Neural cell (in vitro differentiated cells): ENCODE data around the gene CREB3L1. TPM values are rescaled to one million over a fixed set of nuclear protein-coding genes. Genes with fewer than 3 reads are reported as not detected.

Experiments used
- H2AFZ ChIP-seq: fragments of 200-600, 300-800 bp; sonication (generic), shearing (Covaris generic); 2 replicates; pipeline ENCODE4 v1.6.0; 2014; ENCODE audit warnings: low read depth, mild to moderate bottlenecking, antibody characterized with exemption, low read length, moderate library complexity
- H3F3A ChIP-seq: fragments of 200-600 bp; shearing (Covaris generic); 2 replicates; pipeline ENCODE4 v1.6.1; 2016; ENCODE audit warnings: mild to moderate bottlenecking, moderate library complexity, mixed read lengths, antibody characterized with exemption, low read length; ENCODE audit not compliant: insufficient read depth, poor library complexity, severe bottlenecking
- H3K27ac ChIP-seq: fragments of 200-600, 300-800 bp; sonication (generic), shearing (Covaris generic); 2 replicates; pipeline ENCODE4 v1.5.1; 2014; ENCODE audit warnings: mild to moderate bottlenecking, low read length, moderate library complexity
- H3K27me3 ChIP-seq: fragments of 300-800, 200-600 bp; sonication (generic), shearing (Covaris generic); 2 replicates; pipeline ENCODE4 v1.6.0; 2014; ENCODE audit warnings: mild to moderate bottlenecking, low read depth, low read length, moderate library complexity; ENCODE audit not compliant: insufficient read depth
- H3K36me3 ChIP-seq: fragments of 300-800, 200-600 bp; sonication (generic), shearing (Covaris generic); 2 replicates; pipeline ENCODE4 v1.5.1; 2014; ENCODE audit warnings: mild to moderate bottlenecking, antibody characterized with exemption, low read length, moderate library complexity; ENCODE audit not compliant: insufficient read depth
- H3K4me2 ChIP-seq: fragments of 300-800, 200-600 bp; sonication (generic), shearing (Covaris generic); 2 replicates; pipeline ENCODE4 v1.6.0; 2014; ENCODE audit warnings: mild to moderate bottlenecking, low read length
- H3K4me3 ChIP-seq: fragments of 300-800, 200-600 bp; sonication (generic), shearing (Covaris generic); 2 replicates; pipeline ENCODE4 v1.5.1; 2014; ENCODE audit warnings: mild to moderate bottlenecking, low read length, moderate library complexity
- H3K79me2 ChIP-seq: fragments of 200-600 bp; shearing (Covaris generic); replicated peaks from 2 replicates; pipeline ENCODE4 v1.6.0; 2014; ENCODE audit warnings: mild to moderate bottlenecking, low read length, moderate library complexity; ENCODE audit not compliant: insufficient read depth
- H3K9ac ChIP-seq: fragments of 300-800, 200-600 bp; sonication (generic), shearing (Covaris generic); 2 replicates; pipeline ENCODE4 v1.6.1; 2016; ENCODE audit warnings: mild to moderate bottlenecking, low read length, mixed read lengths
- H3K9me2 ChIP-seq: fragments of 200-600 bp; shearing (Covaris generic); 2 replicates; pipeline ENCODE4 v1.6.1; 2016; ENCODE audit warnings: mild to moderate bottlenecking, low read length, mixed read lengths; ENCODE audit not compliant: insufficient read depth
- H3K9me3 ChIP-seq: fragments of 200-600, 300-800 bp; sonication (generic), shearing (Covaris generic); 2 replicates; pipeline ENCODE4 v1.6.1; 2016; ENCODE audit warnings: mild to moderate bottlenecking, mixed run types, low read length, moderate library complexity, mixed read lengths
- H4K20me1 ChIP-seq: fragments of 200-600 bp; shearing (Covaris generic); 2 replicates; pipeline ENCODE4 v1.6.1; 2016; ENCODE audit warnings: mild to moderate bottlenecking, mixed run types; ENCODE audit not compliant: insufficient read depth
- EP300 ChIP-seq: fragments of 450-650 bp; conservative IDR thresholded peaks from 2 replicates; pipeline ENCODE4 v1.6.1; 2014; ENCODE audit warnings: antibody characterized with exemption, mild to moderate bottlenecking, moderate library complexity; ENCODE audit not compliant: poor library complexity, severe bottlenecking
- EZH2 ChIP-seq: fragments of 200-600, 300-800 bp; shearing (Covaris generic), sonication (generic); IDR thresholded peaks from 2 replicates; pipeline ENCODE4 v1.6.1; 2014; ENCODE audit warnings: antibody characterized with exemption, low read length, borderline replicate concordance, mild to moderate bottlenecking; ENCODE audit not compliant: insufficient read depth, poor library complexity, severe bottlenecking
- MXI1 ChIP-seq: fragments of 450-650 bp; conservative IDR thresholded peaks from 2 replicates; pipeline ENCODE4 v1.6.1; 2014; ENCODE audit warnings: antibody characterized with exemption, mild to moderate bottlenecking; ENCODE audit not compliant: poor library complexity, severe bottlenecking
- POLR2AphosphoS5 ChIP-seq: IDR thresholded peaks from 2 replicates; pipeline ENCODE4 v1.6.1; 2012
- RAD21 ChIP-seq: fragments of 450-650 bp; conservative IDR thresholded peaks from 2 replicates; pipeline ENCODE4 v1.6.1; 2014; ENCODE audit warnings: antibody characterized with exemption, mild to moderate bottlenecking, moderate library complexity
- SMC3 ChIP-seq: fragments of 450-650 bp; conservative IDR thresholded peaks from 2 replicates; pipeline ENCODE4 v1.6.1; 2014; ENCODE audit warnings: antibody characterized with exemption, mild to moderate bottlenecking, moderate library complexity; ENCODE audit not compliant: poor library complexity
- TAF1 ChIP-seq: IDR thresholded peaks from 2 replicates; pipeline ENCODE4 v1.6.1; 2012; ENCODE audit warnings: low read depth
- polyA plus RNA-seq: library from polyadenylated mRNA; depleted of rRNA; stranded (reverse); fragments of >200 nt; gene quantifications from 2 replicates; pipeline ENCODE4 v1.2.3, GENCODE V29; 2014
- TF ChIP-seq, protein P1 (sequence below): IDR thresholded peaks from 2 replicates; pipeline ENCODE4 v1.6.1; 2012; ENCODE audit warnings: borderline replicate concordance
- TF ChIP-seq, protein P2 (sequence below): fragments of 450-650 bp; IDR thresholded peaks from 2 replicates; pipeline ENCODE4 v1.5.1; 2014; ENCODE audit warnings: antibody characterized with exemption, mild to moderate bottlenecking, moderate library complexity; ENCODE audit not compliant: poor library complexity, severe bottlenecking

CREB3L1 gene
- polyA plus RNA-seq, 1 donor from 2014 or later = not detected

DNA sequence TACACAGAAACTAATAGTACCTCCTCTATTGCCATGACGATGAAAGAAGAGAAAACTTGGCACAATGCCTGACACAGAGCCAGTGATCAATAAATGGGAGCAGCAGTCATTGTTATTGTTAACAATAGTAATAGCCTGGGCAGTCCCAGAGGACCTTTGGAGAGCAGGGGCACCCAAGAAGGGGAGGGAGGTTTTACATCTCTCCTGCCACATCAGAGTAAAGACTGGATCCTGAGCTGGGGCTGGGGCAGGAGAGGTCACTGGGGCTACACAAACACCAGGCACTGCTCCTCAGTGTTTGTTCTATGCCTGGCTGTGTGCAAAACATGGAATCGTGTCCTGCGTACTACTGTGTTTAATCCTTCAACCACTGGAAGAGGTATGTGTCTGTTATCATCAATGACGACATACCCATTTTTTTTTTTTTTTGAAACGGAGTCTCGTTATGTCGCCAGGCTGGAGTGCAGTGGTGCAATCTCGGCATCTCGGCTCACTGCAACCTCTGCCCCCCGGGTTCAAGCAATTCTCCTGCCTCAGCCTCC is 25.0 kb upstream of the CREB3L1 start:
- Histone ChIP-seq H3K9me3 (no peaks in the 10 kb centered on the region), H3K9ac (no peak overlapping the region), H3K27ac (no peak overlapping the region), H3K27me3 (no peaks in the 10 kb centered on the region), H3K9me2 (no peaks in the 10 kb centered on the region), H4K20me1 (no peaks in the 10 kb centered on the region), H3F3A (no peaks in the 10 kb centered on the region), H3K4me3 (no peak overlapping the region), H3K36me3 (no peaks in the 10 kb centered on the region), H2AFZ (no peak overlapping the region), H3K79me2 (no peaks in the 10 kb centered on the region), H3K4me2 (no peak overlapping the region)
- TF ChIP-seq POLR2AphosphoS5 (no peak), RAD21 (no peak)

DNA sequence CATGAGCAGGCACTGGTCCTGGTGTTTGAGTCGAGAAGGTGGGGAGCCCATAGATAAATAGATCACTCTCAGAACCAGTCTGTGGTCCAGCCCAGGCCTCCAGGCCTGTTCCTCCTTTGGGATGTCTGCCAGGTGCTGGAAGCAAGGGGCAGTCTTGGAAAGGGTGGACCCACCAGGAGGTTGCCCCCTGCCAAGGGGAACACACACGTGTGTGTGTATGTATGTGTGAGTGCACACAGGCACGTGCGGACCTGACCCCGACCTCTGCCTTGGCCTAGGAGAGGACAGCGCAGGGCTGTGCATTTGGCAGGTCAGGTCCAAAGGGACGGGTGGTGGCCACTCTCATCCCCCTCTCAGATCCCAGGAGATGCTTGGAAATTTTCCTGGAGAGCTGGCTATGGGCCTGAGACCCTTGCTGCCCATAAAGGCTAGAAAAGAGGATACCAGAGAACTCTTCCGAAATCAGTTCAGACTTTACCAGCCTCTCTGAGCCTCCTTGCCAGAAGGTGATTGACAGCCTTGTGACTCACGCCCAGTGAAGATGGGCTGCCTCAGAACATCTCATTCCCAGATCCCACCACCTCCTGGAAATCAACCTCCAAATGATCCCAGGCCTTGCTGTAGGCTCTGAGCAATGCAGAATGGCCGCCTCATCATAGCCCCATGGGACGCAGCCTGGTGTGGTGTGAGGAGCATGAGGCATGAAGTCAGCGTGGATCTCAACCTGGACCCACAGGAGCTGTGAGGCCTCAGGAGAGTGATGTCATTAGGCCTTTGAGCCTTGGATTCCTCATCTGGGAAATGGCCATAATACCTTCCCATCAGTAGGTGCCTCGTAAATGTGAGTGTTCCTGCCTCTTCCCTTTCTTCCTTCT is 24.0 kb upstream of the CREB3L1 start:
- Histone ChIP-seq H4K20me1 (no peaks in the 10 kb centered on the region), H3K27ac (no peak overlapping the region), H3K9me3 (no peaks in the 10 kb centered on the region), H3K27me3 (no peaks in the 10 kb centered on the region), H3K9ac (no peak overlapping the region), H3K4me2 (no peak overlapping the region), H3K4me3 (no peak overlapping the region), H2AFZ (no peak overlapping the region), H3K9me2 (no peaks in the 10 kb centered on the region), H3K79me2 (no peaks in the 10 kb centered on the region), H3K36me3 (no peaks in the 10 kb centered on the region), H3F3A (no peaks in the 10 kb centered on the region)
- TF ChIP-seq RAD21 = no peak
- no peak for TF ChIP-seq SMC3
- TF ChIP-seq EZH2 = no peak

DNA sequence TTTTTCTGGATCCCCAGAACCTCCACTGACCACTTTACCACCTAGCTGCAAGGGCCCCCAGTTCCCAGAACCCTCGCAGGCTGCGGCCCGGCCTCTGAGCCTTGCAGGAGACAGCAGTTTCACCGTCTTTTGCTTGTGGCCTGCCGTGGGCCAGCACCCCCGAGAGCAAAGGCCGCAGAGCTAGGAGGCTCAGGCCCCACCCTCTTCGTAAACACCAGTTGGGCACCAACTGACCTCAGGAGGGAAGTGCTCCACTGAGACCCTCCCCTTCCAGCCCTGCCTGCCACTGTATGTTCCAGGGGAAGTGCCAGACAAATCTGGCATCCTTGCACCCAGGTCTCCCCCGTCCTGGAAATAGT is 23.4 kb upstream of the CREB3L1 start:
- Histone ChIP-seq H3K79me2 (no peaks in the 10 kb centered on the region), H3K27ac (no peak overlapping the region), H2AFZ (no peak overlapping the region), H3F3A (no peaks in the 10 kb centered on the region), H3K9me2 (no peaks in the 10 kb centered on the region), H3K4me3 (no peak overlapping the region), H4K20me1 (no peaks in the 10 kb centered on the region), H3K4me2 (no peak overlapping the region), H3K9me3 (no peaks in the 10 kb centered on the region), H3K36me3 (no peaks in the 10 kb centered on the region), H3K9ac (no peak overlapping the region), H3K27me3 (no peaks in the 10 kb centered on the region)
- TF ChIP-seq SMC3 (no peak), EP300 (no peak), TAF1 (no peak), POLR2AphosphoS5 (no peak), MXI1 (no peak), RAD21 (no peak), EZH2 (no peak)
- TF ChIP-seq, protein P1, sequence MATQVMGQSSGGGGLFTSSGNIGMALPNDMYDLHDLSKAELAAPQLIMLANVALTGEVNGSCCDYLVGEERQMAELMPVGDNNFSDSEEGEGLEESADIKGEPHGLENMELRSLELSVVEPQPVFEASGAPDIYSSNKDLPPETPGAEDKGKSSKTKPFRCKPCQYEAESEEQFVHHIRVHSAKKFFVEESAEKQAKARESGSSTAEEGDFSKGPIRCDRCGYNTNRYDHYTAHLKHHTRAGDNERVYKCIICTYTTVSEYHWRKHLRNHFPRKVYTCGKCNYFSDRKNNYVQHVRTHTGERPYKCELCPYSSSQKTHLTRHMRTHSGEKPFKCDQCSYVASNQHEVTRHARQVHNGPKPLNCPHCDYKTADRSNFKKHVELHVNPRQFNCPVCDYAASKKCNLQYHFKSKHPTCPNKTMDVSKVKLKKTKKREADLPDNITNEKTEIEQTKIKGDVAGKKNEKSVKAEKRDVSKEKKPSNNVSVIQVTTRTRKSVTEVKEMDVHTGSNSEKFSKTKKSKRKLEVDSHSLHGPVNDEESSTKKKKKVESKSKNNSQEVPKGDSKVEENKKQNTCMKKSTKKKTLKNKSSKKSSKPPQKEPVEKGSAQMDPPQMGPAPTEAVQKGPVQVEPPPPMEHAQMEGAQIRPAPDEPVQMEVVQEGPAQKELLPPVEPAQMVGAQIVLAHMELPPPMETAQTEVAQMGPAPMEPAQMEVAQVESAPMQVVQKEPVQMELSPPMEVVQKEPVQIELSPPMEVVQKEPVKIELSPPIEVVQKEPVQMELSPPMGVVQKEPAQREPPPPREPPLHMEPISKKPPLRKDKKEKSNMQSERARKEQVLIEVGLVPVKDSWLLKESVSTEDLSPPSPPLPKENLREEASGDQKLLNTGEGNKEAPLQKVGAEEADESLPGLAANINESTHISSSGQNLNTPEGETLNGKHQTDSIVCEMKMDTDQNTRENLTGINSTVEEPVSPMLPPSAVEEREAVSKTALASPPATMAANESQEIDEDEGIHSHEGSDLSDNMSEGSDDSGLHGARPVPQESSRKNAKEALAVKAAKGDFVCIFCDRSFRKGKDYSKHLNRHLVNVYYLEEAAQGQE = no peak
- TF ChIP-seq, protein P2, sequence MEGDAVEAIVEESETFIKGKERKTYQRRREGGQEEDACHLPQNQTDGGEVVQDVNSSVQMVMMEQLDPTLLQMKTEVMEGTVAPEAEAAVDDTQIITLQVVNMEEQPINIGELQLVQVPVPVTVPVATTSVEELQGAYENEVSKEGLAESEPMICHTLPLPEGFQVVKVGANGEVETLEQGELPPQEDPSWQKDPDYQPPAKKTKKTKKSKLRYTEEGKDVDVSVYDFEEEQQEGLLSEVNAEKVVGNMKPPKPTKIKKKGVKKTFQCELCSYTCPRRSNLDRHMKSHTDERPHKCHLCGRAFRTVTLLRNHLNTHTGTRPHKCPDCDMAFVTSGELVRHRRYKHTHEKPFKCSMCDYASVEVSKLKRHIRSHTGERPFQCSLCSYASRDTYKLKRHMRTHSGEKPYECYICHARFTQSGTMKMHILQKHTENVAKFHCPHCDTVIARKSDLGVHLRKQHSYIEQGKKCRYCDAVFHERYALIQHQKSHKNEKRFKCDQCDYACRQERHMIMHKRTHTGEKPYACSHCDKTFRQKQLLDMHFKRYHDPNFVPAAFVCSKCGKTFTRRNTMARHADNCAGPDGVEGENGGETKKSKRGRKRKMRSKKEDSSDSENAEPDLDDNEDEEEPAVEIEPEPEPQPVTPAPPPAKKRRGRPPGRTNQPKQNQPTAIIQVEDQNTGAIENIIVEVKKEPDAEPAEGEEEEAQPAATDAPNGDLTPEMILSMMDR = no peak
